Ovary (tissue), 9 donors: ENCODE data around the gene YIPF3. TPM values are rescaled to one million over a fixed set of nuclear protein-coding genes. Genes with fewer than 3 reads are reported as not detected.

Experiments used
- DNase-seq, 5 donors: peaks; one replicate each; pipeline ENCODE4 v3.0.0-alpha.2; 2019 to 2020
- H3K27ac ChIP-seq, 2 donors: fragments of 200-600 bp; one replicate each; pipeline versions ENCODE4 v1.5.1 to v1.8.0; 2019 to 2022
- H3K27me3 ChIP-seq: fragments of 200-600 bp; one replicate; pipeline ENCODE4 v1.8.0; 2022
- H3K36me3 ChIP-seq: fragments of 200-600 bp; sonication (generic); one replicate; pipeline ENCODE4 v1.5.1; 2019
- H3K4me1 ChIP-seq: one replicate; pipeline ENCODE4 v1.8.1; 2013; ENCODE audit warnings: mild to moderate bottlenecking, moderate library complexity; ENCODE audit not compliant: insufficient read depth
- H3K4me3 ChIP-seq: fragments of 200-600 bp; sonication (generic); one replicate; pipeline ENCODE4 v1.5.1; 2017
- H3K9me3 ChIP-seq, 2 donors: fragments of 200-600 bp in 1 of 2; sonication (generic) in 1 of 2; one replicate each; pipeline versions ENCODE4 v1.5.1 to v1.8.1; 2013 to 2019; ENCODE audit warnings: mild to moderate bottlenecking in 1 of 2, moderate library complexity in 1 of 2
- CTCF ChIP-seq, 3 donors: fragments of 450-650 bp in 2 of 3; fragments of 200-600 bp in 1 of 3; IDR thresholded peaks; one replicate each; pipeline versions ENCODE4 v1.5.1 to v1.8.0; 2016 to 2022; ENCODE audit warnings: antibody characterized with exemption in 3 of 3, mild to moderate bottlenecking in 1 of 3
- EP300 ChIP-seq: sonication (generic); formaldehyde crosslinking; IDR thresholded peaks from one replicate; pipeline ENCODE4 v1.6.1; 2017; ENCODE audit warnings: antibody characterized with exemption
- POLR2A ChIP-seq: fragments of 450-650 bp; IDR thresholded peaks from one replicate; pipeline ENCODE4 v1.6.1; 2017; ENCODE audit warnings: antibody characterized with exemption, mild to moderate bottlenecking, moderate library complexity
- WGBS, 3 donors: extraction: QIAGEN DNeasy Blood & Tissue Kit in 1 of 3; methylation state at CpG; one replicate each; pipeline versions ENCODE4 v1.1.5 to v1.1.7; 2013 to 2017; 5-methylcytosine and 5-hydroxymethylcytosine counted together
- intact Hi-C, 4 donors: fragments of 100-400 bp; cut with DNase I; formaldehyde crosslinking; loops; one replicate each; pipeline versions ENCODE4 v1.11.0 to v1.15.1; 2022 to 2023
- polyA plus RNA-seq, 2 donors: library from polyadenylated mRNA; stranded (reverse); fragments of 200-250 nt in 1 of 2; fragments of 350-450 nt in 1 of 2; fragmentation: Illumina TruSeq in 1 of 2; extraction: RNeasy Lipid Tissue Mini Kit (QIAGEN cat#74804) in 1 of 2; gene quantifications; one replicate each; pipeline ENCODE4 v1.2.3, GENCODE V29; 2013 to 2014
- total RNA-seq, 7 donors: library from RNA; depleted of rRNA in 2 of 7; stranded (reverse); fragments of >200 nt in 2 of 7; fragmentation: NEBNext Ultra II Directional in 3 of 7; extraction: Animal tissue kit (Norgen Biotek cat#: 25700) in 3 of 7; gene quantifications; one replicate each; pipeline versions ENCODE4 v1.1.0 to v1.2.4, GENCODE V29; 2016 to 2023
- donor health status: DM: no; HTN: no; CAD: no; lungs with moderate emphysema.
- donor health status: DM: no; HTN: no; CAD: no.
- donor health status: Bipolar disorder and iron deficiency.
- donor health status: DM: yes; HTN: yes; CAD: no.
- donor health status: DM: no; HTN: no; CAD: no.
- donor health status: DM: yes; HTN: yes; CAD: no.

The YIPF3 gene
- total and polyA plus RNA-seq, 9 donors, result 47.0 to 143 (median 78.3) TPM

GRCh38 chr6:43495409-43495941, 21.3 kb downstream of the YIPF3 start:
- intact Hi-C loops, result loop anchor here in 1 of 4 donors (10.0 kb wide), 1 partner anchor 231 kb away; no protein-coding TSS in a partner anchor
- H3K36me3 ChIP-seq, result no peaks in the 10 kb centered on the region
- no peak overlapping the region for H3K4me3 ChIP-seq
- no peak overlapping the region for H3K27ac ChIP-seq
- peaks cover 18% of the 10 kb centered on the region for H3K4me1 ChIP-seq
- no peaks in the 10 kb centered on the region for H3K27me3 ChIP-seq
- DNase-seq, result no peak
- no peaks in the 10 kb centered on the region for H3K9me3 ChIP-seq
- TF ChIP-seq EP300, result no peak
- no peak for TF ChIP-seq CTCF (IDR thresholded peaks at IDR 0.05)
- WGBS, 3 donors, result 68 to 79% (median 69%) methylated on average over 4 of the region's 4 CpGs

GRCh38 chr6:43494766-43495165, 22.0 kb downstream of the YIPF3 start:
- H3K9me3 ChIP-seq, result no peaks in the 10 kb centered on the region
- WGBS, 3 donors, result 96 to 98% (median 97%) methylated on average over 4 of the region's 4 CpGs
- H3K4me3 ChIP-seq, result no peak overlapping the region
- H3K4me1 ChIP-seq, result peaks cover 18% of the 10 kb centered on the region
- no peak for DNase-seq
- intact Hi-C loops, result loop anchor here in 1 of 4 donors (10.0 kb wide), 1 partner anchor 230 kb away; no protein-coding TSS in a partner anchor
- no peaks in the 10 kb centered on the region for H3K36me3 ChIP-seq
- TF ChIP-seq POLR2A (no peak), CTCF (IDR thresholded peaks at IDR 0.05) (no peak), EP300 (no peak)
- H3K27me3 ChIP-seq, result no peaks in the 10 kb centered on the region
- H3K27ac ChIP-seq, result no peak overlapping the region

- intact Hi-C loops, result loop anchor here in 1 of 4 donors (10.0 kb wide), 1 partner anchor 230 kb away; no protein-coding TSS in a partner anchor
- TF ChIP-seq POLR2A, result no peak
- no peak for TF ChIP-seq EP300
- no peak for TF ChIP-seq CTCF (IDR thresholded peaks at IDR 0.05)
- Histone ChIP-seq H3K4me1 (peaks cover 22% of the 10 kb centered on the region), H3K27me3 (no peaks in the 10 kb centered on the region), H3K9me3 (no peaks in the 10 kb centered on the region), H3K36me3 (no peaks in the 10 kb centered on the region), H3K27ac (no peak overlapping the region), H3K4me3 (no peak overlapping the region)
- WGBS, 3 donors, result 90 to 95% (median 93%) methylated on average over 6 of the region's 6 CpGs
- DNase-seq, result no peak
Measured at GRCh38 chr6:43494321-43494720, 22.4 kb downstream of the YIPF3 start.

- Histone ChIP-seq H3K27ac (no peak overlapping the region), H3K9me3 (no peaks in the 10 kb centered on the region), H3K27me3 (no peaks in the 10 kb centered on the region), H3K36me3 (no peaks in the 10 kb centered on the region), H3K4me1 (peaks cover 24% of the 10 kb centered on the region), H3K4me3 (no peak overlapping the region)
- intact Hi-C loops, result loop anchor here in 1 of 4 donors (10.0 kb wide), 1 partner anchor 229 kb away; no protein-coding TSS in a partner anchor
- 82 to 89% (median 86%) methylated on average over 7 of the region's 7 CpGs for WGBS, 3 donors
- no peak for TF ChIP-seq POLR2A
- DNase-seq, result no peak
Measured at GRCh38 chr6:43493833-43494232, 22.9 kb downstream of the YIPF3 start.

GRCh38 chr6:43493230-43493629, 23.5 kb downstream of the YIPF3 start:
- Histone ChIP-seq H3K27ac (no peak overlapping the region), H3K4me1 (peaks cover 24% of the 10 kb centered on the region), H3K4me3 (no peak overlapping the region), H3K9me3 (no peaks in the 10 kb centered on the region), H3K36me3 (no peaks in the 10 kb centered on the region), H3K27me3 (no peaks in the 10 kb centered on the region)
- no peak for DNase-seq
- intact Hi-C loops, result loop anchor here in 1 of 4 donors (10.0 kb wide), 1 partner anchor 228 kb away; no protein-coding TSS in a partner anchor
- no peak for TF ChIP-seq POLR2A
- WGBS, 3 donors, result 81 to 87% (median 83%) methylated on average over 2 of the region's 2 CpGs
